Measurements from ENCODE around the gene NR1H4. TPM values are rescaled to one million over a fixed set of nuclear protein-coding genes. Genes with fewer than 3 reads are reported as not detected.
"Not testable (repeated sequence)": the region's sequence is repeated elsewhere in the genome, so short reads cannot be mapped to it uniquely, and the experiment has no call there.

The NR1H4 gene
- polyA plus RNA-seq, 3 donors = 0.04 to 0.75 (median 0.67) TPM

- 91 to 92% (median 92%) methylated on average over 10 of the region's 10 CpGs for WGBS, 3 donors
Observed at GRCh38 chr12:100498141-100498540, 24.5 kb downstream of the NR1H4 start.

GRCh38 chr12:100499416-100499815 is 25.8 kb downstream of the NR1H4 start:
- H3K27ac ChIP-seq (ENCODE audit: low read depth, low read length) = no peak overlapping the region
- 80 to 91% (median 91%) methylated on average over 1 of the region's 1 CpG for WGBS, 3 donors

More at GRCh38 chr12:100498141-100498540, 24.5 kb downstream of the NR1H4 start:
- no peak overlapping the region for H3K27ac ChIP-seq (ENCODE audit: low read depth, low read length)

- not testable (repeated sequence) for H3K27ac ChIP-seq (ENCODE audit: low read depth, low read length)
- WGBS, 3 donors = 71 to 83% (median 82%) methylated on average over 4 of the region's 4 CpGs
Observed at GRCh38 chr12:100502718-100503117, 29.1 kb downstream of the NR1H4 start.

GRCh38 chr12:100503228-100503628 is 29.6 kb downstream of the NR1H4 start:
- WGBS, 3 donors = 60 to 90% (median 87%) methylated on average over 6 of the region's 6 CpGs
- no peak overlapping the region for H3K27ac ChIP-seq (ENCODE audit: low read depth, low read length)

GRCh38 chr12:100504804-100505203 is 31.1 kb downstream of the NR1H4 start:
- no peak overlapping the region for H3K27ac ChIP-seq (ENCODE audit: low read depth, low read length)
- 41 to 74% (median 64%) methylated on average over 1 of the region's 1 CpG for WGBS, 3 donors

- 56 to 62% (median 58%) methylated on average over 4 of the region's 4 CpGs for WGBS, 3 donors
- no peak overlapping the region for H3K27ac ChIP-seq (ENCODE audit: low read depth, low read length)
Observed at GRCh38 chr12:100508751-100509150, 35.1 kb downstream of the NR1H4 start.

- H3K27ac ChIP-seq (ENCODE audit: low read depth, low read length) = no peak overlapping the region
- 64 to 82% (median 76%) methylated on average over 3 of the region's 3 CpGs for WGBS, 3 donors
Observed at GRCh38 chr12:100512692-100513091, 39.0 kb downstream of the NR1H4 start.

- WGBS, 3 donors = 91 to 94% (median 93%) methylated on average over 3 of the region's 3 CpGs
Observed at GRCh38 chr12:100515968-100516367, 42.3 kb downstream of the NR1H4 start.

GRCh38 chr12:100518376-100518775 is 44.7 kb downstream of the NR1H4 start:
- H3K27ac ChIP-seq (ENCODE audit: low read depth, low read length) = no peak overlapping the region
- WGBS, 3 donors = 53 to 77% (median 72%) methylated on average over 1 of the region's 1 CpG

More at GRCh38 chr12:100515968-100516367, 42.3 kb downstream of the NR1H4 start:
- no peak overlapping the region for H3K27ac ChIP-seq (ENCODE audit: low read depth, low read length)

- 74 to 85% (median 81%) methylated on average over 10 of the region's 10 CpGs for WGBS, 3 donors
- H3K27ac ChIP-seq (ENCODE audit: low read depth, low read length) = no peak overlapping the region
Observed at GRCh38 chr12:100520048-100520769, 46.5 kb downstream of the NR1H4 start.

GRCh38 chr12:100521958-100522357 is 48.3 kb downstream of the NR1H4 start:
- 59 to 66% (median 62%) methylated on average over 1 of the region's 1 CpG for WGBS, 3 donors
- no peak overlapping the region for H3K27ac ChIP-seq (ENCODE audit: low read depth, low read length)

- 62 to 71% (median 65%) methylated on average over 3 of the region's 3 CpGs for WGBS, 3 donors
- H3K27ac ChIP-seq (ENCODE audit: low read depth, low read length) = no peak overlapping the region
Observed at GRCh38 chr12:100528034-100528433, 54.4 kb downstream of the NR1H4 start.

GRCh38 chr12:100528471-100529127 is 54.9 kb downstream of the NR1H4 start:
- no peak overlapping the region for H3K27ac ChIP-seq (ENCODE audit: low read depth, low read length)
- WGBS, 3 donors = 78 to 92% (median 83%) methylated on average over 1 of the region's 1 CpG

- no peak overlapping the region for H3K27ac ChIP-seq (ENCODE audit: low read depth, low read length)
- 89 to 93% (median 92%) methylated on average over 2 of the region's 2 CpGs for WGBS, 3 donors
Observed at GRCh38 chr12:100529756-100530350, 56.2 kb downstream of the NR1H4 start.

GRCh38 chr12:100533376-100533775 is 59.7 kb downstream of the NR1H4 start:
- H3K27ac ChIP-seq (ENCODE audit: low read depth, low read length) = no peak overlapping the region
- 79 to 89% (median 87%) methylated on average over 3 of the region's 3 CpGs for WGBS, 3 donors

GRCh38 chr12:100534625-100535227 is 61.1 kb downstream of the NR1H4 start:
- WGBS, 3 donors = 58 to 79% (median 75%) methylated on average over 6 of the region's 6 CpGs
- H3K27ac ChIP-seq (ENCODE audit: low read depth, low read length) = no peak overlapping the region

- WGBS, 3 donors = 32 to 42% (median 32%) methylated on average over 2 of the region's 2 CpGs
- H3K27ac ChIP-seq (ENCODE audit: low read depth, low read length) = no peak overlapping the region
Observed at GRCh38 chr12:100539202-100539601, 65.5 kb downstream of the NR1H4 start.

- H3K27ac ChIP-seq (ENCODE audit: low read depth, low read length) = no peak overlapping the region
- WGBS, 3 donors = 87 to 95% (median 93%) methylated on average over 4 of the region's 4 CpGs
Observed at GRCh38 chr12:100544165-100544564, 70.5 kb downstream of the NR1H4 start.

- WGBS, 3 donors = 93 to 100% (median 96%) methylated on average over 1 of the region's 1 CpG
- no peak overlapping the region for H3K27ac ChIP-seq (ENCODE audit: low read depth, low read length)
Observed at GRCh38 chr12:100545092-100545491, 71.4 kb downstream of the NR1H4 start.

Data from adipose tissue (tissue), 3 donors.